ENCODE results near the gene EXO1.

EXO1 gene

DNA sequence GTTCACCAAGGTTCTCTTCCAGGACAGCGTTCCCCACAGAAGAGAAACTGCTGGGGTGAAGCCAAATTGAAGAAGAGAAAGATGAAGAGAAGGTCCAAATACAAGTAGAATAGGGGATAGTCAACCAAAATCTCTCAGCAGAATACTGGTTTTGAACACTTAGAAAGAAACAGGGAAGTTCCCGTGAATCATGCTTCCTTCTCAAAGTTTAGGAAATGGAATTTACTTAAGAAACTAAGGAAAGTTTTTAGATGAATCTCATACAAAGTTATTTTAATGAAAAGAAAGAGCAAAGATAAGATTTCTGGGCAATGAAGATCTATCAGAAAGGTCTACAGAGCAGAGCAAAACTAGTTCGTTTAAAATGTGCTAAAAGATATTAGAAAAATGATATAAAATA lies 43.3 kb downstream of the EXO1 start:
- DNase-seq (ENCODE audit: low read depth in 2 of 2): no peak

DNA sequence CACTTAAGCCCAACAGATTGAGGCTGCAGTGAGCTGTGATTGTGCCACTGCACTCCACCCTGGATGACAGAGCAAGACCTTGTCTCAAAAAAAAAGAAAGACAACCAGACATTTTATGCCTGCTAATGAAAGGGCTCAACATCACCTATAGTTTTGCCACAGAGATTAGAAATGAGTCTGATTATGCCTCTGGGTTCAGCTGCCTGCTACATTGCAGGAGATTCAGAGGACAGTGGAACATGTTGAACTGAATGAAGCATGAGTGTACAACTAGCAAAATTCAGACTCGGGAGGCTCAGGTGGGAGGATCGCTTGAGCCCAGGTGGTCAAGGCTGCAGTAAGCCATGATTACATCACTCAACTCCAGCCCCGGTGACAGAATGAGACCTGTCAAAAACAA lies 46.0 kb downstream of the EXO1 start:
- no peak for DNase-seq (ENCODE audit: low read depth in 2 of 2)

DNA sequence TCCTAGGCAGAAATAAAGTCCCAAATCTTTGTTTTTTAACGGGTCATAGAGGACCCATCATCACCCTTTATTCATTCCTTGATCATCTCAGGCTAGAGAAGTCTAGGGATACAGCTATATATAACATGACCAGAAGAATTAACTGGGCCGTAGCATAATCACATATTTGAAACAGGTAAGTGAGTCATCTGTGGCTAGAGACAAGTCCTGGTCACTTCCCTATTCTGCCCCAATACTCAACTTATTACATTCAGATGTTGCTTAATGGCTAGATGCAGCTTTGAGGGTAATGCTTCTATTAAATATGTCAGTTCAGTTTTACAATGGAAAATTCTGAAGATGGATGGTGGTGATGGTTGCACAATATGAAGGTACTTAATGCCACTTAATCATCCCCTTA lies 47.0 kb downstream of the EXO1 start:
- DNase-seq (ENCODE audit: low read depth in 2 of 2): no peak

DNA sequence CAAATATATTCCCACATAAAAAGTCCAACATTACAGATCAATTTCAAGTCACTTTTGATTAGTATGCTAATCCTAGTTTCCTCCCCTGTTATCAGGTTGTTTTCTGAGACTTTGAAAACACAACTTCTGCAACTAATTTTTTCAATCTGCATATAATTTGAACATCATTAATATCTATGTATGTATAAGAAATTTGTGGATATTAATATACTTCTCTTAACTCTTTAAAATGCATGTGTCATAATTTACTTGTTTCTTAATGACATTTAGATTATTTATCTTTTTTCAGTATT lies 48.6 kb downstream of the EXO1 start:
- no peak for DNase-seq (ENCODE audit: low read depth in 2 of 2)

DNA sequence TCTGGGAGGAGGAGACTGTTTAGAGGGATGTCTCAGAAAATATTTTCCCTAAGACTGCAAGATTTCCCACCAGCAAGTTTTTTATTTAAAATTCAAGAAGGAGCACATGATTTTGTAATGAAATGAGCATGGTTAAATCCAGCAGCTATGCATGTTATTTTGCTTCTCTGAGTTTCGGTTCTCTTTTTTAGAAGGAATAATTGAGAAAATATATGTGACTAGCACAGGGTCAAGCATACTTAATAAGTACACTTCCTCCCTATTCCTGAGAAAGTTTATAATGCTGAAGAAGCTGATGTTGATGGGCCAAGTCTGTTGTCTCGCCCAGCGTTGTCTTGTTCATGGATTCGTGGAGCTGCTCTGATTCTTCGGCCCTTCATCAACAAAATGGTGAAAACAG lies 51.2 kb downstream of the EXO1 start:
- no peak for DNase-seq (ENCODE audit: low read depth in 2 of 2)

DNA sequence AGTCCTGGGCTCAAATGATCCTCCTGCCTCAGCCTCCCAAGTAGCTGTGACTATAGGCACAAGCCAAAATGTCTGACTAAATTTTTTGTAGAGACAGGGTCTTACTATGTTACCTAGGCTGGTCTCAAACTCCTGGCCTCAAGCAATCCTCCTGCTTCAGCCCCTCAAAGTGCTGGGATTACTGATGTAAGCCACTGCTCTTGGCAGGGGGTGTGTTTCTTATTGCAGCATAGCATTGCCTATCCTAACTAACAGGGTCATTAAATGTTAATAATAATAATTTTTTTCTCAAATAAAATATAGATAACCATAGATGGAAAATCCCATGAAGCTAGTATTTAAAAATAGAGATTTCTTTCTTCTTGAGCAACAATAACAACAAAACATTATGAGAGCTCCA lies 52.4 kb downstream of the EXO1 start:
- DNase-seq (ENCODE audit: low read depth in 2 of 2): no peak

DNA sequence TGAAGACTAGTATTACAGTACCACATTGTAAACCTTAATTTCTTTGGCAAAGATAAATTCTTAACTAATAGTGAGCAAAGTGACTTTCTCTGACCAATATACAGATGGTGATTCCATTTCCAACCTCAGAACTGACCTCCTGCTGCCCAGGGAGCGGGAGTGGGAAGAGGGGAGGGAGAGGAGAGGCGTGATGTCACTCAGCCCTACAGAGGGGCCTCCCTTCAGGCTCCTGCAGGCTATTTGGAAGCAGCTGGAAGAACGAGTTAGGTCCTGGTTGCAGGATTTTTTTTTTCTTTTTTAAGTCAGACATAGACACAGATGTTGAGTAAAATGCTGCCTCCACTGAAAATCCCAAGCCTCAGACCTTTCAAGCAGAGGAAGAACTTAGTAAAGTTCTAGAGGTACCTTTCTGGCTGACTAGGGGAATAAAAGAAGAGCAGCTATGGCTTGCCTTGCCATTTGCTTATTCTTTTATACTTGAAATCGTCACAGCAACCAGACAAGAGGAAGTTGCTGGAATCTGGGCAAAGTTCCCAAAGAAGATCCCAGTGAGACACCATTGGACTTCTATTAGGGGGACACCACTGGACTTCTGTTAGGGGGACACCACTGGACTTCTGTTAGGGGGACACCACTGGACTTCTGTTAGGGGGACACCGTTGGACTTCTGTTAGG lies 54.5 kb downstream of the EXO1 start:
- DNase-seq (ENCODE audit: low read depth in 2 of 2): no peak

DNA sequence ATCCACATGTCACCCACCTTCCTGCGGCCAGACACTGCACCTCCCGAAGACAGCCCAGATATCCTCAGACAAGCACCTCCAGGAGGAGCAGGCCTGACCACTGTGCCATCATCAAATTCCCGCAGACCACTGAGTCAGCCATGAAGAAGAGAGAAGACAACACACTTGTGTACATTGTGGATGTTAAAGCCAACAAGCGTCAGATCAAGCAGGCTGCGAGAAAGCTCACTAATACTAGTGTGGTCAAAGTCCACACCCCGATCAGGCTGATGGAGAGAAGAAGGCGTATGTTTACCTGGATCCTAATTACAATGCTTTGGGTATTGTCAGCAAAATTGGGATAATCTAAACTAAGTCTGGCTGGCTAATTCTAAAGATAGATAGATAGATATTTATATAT lies 68.2 kb downstream of the EXO1 start:
- no peak for DNase-seq (ENCODE audit: low read depth in 2 of 2)

DNA sequence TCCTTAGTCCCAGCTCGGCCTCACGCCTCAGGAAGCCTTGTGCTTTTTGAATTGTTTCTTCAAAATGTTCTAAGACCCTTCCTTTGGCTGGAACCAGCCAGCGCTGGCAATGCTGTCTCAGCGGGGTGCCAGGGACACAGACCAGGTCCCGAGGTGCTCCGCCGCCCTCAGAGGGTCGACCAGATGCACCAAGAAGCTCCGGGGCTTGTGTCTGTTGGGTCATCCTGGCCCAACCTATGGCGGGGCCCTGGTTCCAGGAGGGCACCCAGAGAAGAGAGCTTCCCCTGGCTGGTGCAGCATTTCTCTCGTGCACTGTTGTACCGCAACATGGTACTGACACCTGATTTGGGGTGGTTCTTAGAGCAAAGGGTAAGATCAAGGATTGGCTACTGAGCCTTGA lies 69.5 kb downstream of the EXO1 start:
- DNase-seq (ENCODE audit: low read depth in 2 of 2): no peak

DNA sequence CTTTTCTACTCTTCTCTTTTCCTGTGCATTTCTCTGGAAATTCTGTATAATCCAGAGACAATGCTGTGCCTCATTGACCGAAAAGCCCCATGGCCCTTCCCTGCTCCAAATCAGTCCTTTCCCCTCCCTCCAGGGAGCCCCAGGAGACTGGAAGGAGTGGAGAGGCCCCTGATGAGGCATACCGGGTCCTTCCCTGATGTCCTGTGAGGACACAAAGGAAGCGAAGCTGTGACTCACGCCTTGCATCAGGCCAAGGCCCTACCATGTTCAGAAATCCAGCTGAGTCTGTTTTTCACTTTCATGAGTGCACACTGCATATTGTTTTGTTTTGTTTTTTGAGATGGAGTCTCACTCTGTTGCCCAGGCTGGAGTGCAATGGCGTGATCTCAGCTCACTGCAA lies 70.9 kb downstream of the EXO1 start:
- DNase-seq (ENCODE audit: low read depth in 2 of 2): no peak

DNA sequence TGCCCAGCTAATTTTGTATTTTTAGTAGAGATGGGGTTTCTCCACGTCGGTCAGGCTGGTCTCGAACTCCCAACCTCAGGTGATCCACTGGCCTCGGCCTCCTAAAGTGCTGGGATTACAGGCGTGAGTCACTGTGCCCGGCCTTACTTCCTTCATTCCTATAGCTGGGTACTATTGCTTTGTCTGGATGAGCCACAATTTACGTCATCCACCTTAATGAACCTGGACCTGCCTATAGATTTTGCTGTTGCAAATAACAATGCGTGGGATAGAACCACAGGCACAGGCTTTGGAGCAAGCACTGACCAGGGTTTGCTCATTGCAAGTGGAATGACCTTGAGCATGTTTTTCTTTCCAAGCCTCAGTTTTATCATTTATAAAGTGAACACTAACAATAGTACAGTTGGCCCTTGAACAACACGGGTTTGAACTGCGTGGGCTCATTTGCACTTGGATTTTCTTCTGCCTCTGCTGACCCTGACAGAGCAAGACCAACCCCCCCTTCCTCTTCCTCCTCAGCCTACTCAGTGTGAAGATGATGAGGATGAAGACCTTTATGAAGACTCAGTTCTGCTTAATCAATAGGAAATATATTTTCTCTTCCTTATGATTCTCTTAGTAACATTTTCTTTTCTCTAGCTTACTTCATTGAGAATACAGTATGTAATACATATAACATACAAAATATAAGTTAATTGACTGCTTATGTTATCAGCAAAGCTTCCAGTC lies 76.2 kb downstream of the EXO1 start:
- DNase-seq (ENCODE audit: low read depth in 2 of 2): no peak

DNA sequence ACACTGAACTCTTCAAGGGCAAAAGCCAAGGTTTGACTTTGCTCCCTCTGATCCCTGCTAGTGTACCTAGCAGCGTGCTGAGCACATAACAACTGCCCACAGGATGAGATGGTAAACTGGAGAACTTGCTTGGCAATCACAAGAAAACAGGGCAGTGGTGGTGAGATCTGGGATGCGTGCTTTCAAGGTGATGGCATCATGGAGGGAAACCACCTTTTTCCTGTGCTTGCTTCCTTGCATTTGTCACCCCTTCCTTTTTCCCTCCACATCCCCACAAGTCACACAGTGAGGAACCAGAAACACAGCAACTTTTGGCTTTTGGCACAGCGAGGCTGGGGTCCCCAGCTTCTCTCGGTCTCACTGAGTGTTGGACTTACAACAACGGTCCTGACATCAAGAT lies 78.1 kb downstream of the EXO1 start:
- no peak for DNase-seq (ENCODE audit: low read depth in 2 of 2)

DNA sequence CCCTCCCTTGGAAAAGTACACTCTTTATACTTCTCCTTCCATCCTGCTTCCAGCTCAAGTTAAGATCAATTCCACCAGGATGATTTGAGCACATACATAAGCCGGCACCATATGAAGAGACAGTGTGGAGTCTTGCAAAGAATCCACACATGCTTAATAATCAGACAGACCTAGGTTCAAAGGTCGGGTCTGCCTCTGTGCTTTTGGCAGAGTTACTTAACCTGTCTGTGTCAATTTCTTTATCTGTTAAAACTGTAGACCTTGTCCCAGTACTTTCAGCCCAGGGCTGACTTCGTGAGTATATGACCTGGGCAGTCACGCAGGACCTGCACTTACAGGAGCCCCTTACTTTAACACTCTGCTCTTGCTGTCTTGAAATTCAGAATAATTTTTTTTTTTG lies 79.3 kb downstream of the EXO1 start:
- no peak for DNase-seq (ENCODE audit: low read depth in 2 of 2)

DNA sequence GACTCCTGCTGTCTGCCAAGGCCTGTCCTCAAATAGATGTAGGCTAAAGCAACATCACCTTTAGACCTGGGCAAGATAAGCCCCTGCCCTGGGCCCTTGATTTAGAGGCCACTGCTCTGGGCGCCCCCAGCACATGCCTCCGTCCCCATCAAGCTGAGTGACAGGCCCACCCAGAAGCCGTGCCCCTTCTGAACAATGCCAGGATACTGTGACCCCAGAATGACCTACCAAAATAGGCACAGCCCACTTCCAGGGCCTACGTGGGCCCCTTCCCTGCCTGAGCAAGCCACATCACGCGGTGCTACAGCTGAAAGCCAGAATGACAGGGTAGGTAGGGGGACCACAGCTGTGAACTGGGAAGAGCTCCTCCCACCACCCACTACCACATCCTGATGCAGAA lies 84.8 kb downstream of the EXO1 start:
- DNase-seq (ENCODE audit: low read depth in 2 of 2): no peak

DNA sequence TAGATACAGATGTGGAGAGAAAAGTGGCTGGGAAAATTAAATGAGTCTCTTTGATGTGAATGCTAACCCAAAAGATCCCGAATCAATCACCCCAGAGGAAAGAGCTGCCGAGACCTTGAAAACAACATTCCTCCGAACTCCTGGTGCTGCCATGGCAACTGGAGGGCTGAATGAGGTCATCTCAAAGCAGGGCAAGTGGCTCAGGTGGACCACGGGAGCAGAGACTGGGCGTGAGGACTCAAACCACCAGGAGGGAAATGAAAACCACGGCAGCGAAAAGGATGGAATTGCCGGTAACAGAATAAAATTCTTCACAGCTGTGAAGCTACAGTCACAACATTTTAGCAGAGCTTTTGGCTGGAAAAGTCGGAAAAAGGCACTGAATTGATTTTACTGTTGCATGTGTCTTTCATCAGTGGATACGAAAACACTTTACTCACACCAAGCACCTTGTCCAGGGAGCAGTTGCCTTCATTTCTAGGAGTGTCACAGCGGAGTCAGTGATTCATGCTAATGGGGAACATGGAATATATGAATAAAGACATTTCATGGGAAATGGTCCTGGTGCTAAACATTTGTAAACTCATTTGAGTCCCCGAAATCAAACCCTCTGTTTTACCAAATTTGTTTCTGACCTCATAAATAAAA lies 86.3 kb downstream of the EXO1 start:
- DNase-seq (ENCODE audit: low read depth in 2 of 2): no peak

DNA sequence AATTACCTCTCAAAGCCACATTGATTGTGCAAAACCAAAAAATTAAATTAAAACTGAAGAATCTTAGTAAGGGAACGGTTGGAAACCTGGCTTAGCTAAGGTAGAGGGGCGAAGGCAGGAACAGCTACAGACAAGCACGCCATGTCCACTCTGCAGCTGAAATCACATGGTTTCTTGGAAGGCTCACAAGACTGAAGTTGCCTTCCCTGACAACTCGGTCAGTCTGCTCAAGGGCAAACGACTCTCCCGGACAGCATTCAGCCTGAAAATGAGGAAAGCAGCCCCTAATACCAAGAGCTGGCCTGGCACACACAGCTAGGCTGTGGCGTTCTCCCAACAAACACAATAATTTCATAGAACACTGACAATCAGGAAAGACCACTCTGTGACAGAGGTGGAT lies 86.9 kb downstream of the EXO1 start:
- DNase-seq (ENCODE audit: low read depth in 2 of 2): no peak
